B cell (primary cell): Measurements from ENCODE around the gene LARGE1.

Experiments
- EZH2 ChIP-seq: IDR thresholded peaks from 2 replicates; pipeline ENCODE4 v1.6.1; 2012; ENCODE audit warnings: borderline replicate concordance, low read depth, mild to moderate bottlenecking, moderate library complexity, low read length; ENCODE audit not compliant: insufficient read depth, poor library complexity, severe bottlenecking
- TF ChIP-seq, protein P1 (sequence below): fragments of 200-600 bp; IDR thresholded peaks from one replicate; pipeline ENCODE4 v1.8.0; 2022; ENCODE audit warnings: antibody characterized with exemption, mild to moderate bottlenecking

- TF ChIP-seq, protein P1, sequence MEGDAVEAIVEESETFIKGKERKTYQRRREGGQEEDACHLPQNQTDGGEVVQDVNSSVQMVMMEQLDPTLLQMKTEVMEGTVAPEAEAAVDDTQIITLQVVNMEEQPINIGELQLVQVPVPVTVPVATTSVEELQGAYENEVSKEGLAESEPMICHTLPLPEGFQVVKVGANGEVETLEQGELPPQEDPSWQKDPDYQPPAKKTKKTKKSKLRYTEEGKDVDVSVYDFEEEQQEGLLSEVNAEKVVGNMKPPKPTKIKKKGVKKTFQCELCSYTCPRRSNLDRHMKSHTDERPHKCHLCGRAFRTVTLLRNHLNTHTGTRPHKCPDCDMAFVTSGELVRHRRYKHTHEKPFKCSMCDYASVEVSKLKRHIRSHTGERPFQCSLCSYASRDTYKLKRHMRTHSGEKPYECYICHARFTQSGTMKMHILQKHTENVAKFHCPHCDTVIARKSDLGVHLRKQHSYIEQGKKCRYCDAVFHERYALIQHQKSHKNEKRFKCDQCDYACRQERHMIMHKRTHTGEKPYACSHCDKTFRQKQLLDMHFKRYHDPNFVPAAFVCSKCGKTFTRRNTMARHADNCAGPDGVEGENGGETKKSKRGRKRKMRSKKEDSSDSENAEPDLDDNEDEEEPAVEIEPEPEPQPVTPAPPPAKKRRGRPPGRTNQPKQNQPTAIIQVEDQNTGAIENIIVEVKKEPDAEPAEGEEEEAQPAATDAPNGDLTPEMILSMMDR: no peak
- no peak for TF ChIP-seq EZH2
These were observed 530.3 kb downstream of the LARGE1 start for GRCh38 chr22:33389936-33390335.
